ENCODE measurements around the gene KCNMB4.

Gene KCNMB4

GRCh38 chr12:70365648-70366518 is at the start of gene KCNMB4:
TSS of gene KCNMB4 (plus strand) at chr12:70366290. CDS start at chr12:70366735, 445 bp downstream.
- Histone ChIP-seq H3K27ac (peak within 1 kb of the TSS; percentile 52), H3K4me3 (ENCODE audit: low read depth, low read length) (peak within 1 kb of the TSS; percentile 88), H3K9me3 (ENCODE audit: severe bottlenecking) (no peaks in the 10 kb centered on the region), H3K27me3 (ENCODE audit: insufficient read depth, low read depth, severe bottlenecking) (no peaks in the 10 kb centered on the region), H3K36me3 (no peaks in the 10 kb centered on the region)
- peak; percentile 88 for DNase-seq
- no peak for TF ChIP-seq CTCF (IDR thresholded peaks at IDR 0.05; ENCODE audit: low read depth, low read length)

- Histone ChIP-seq H3K36me3 (peaks cover 3% of the 10 kb centered on the region; the same call in 1 of the 2 replicates), H3K27me3 (ENCODE audit: insufficient read depth, low read depth, severe bottlenecking) (no peaks in the 10 kb centered on the region), H3K27ac (no peak overlapping the region), H3K9me3 (ENCODE audit: severe bottlenecking) (no peaks in the 10 kb centered on the region), H3K4me3 (ENCODE audit: low read depth, low read length) (no peak overlapping the region)
- no peak for DNase-seq
- TF ChIP-seq CTCF (IDR thresholded peaks at IDR 0.05; ENCODE audit: low read depth, low read length), result no peak
These were observed 48.3 kb upstream of the KCNMB4 start for GRCh38 chr12:70317781-70318180.

GRCh38 chr12:70319605-70320004 is 46.5 kb upstream of the KCNMB4 start:
- peaks cover 11% of the 10 kb centered on the region for H3K36me3 ChIP-seq
- no peak overlapping the region for H3K27ac ChIP-seq
- no peaks in the 10 kb centered on the region for H3K27me3 ChIP-seq (ENCODE audit: insufficient read depth, low read depth, severe bottlenecking)
- H3K9me3 ChIP-seq (ENCODE audit: severe bottlenecking), result no peaks in the 10 kb centered on the region
- no peak for TF ChIP-seq CTCF (IDR thresholded peaks at IDR 0.05; ENCODE audit: low read depth, low read length)
- no peak for DNase-seq
- no peak overlapping the region for H3K4me3 ChIP-seq (ENCODE audit: low read depth, low read length)

- DNase-seq, result no peak
- no peaks in the 10 kb centered on the region for H3K27me3 ChIP-seq (ENCODE audit: insufficient read depth, low read depth, severe bottlenecking)
- H3K9me3 ChIP-seq (ENCODE audit: severe bottlenecking), result no peaks in the 10 kb centered on the region
- no peak overlapping the region for H3K27ac ChIP-seq
- H3K4me3 ChIP-seq (ENCODE audit: low read depth, low read length), result no peak overlapping the region
- TF ChIP-seq CTCF (IDR thresholded peaks at IDR 0.05; ENCODE audit: low read depth, low read length), result no peak
- H3K36me3 ChIP-seq, result peaks cover 12% of the 10 kb centered on the region
These were observed 44.9 kb upstream of the KCNMB4 start for GRCh38 chr12:70321191-70321590.

- no peak overlapping the region for H3K4me3 ChIP-seq (ENCODE audit: low read depth, low read length)
- no peak for TF ChIP-seq CTCF (IDR thresholded peaks at IDR 0.05; ENCODE audit: low read depth, low read length)
- no peak overlapping the region for H3K27ac ChIP-seq
- no peak for DNase-seq
- no peaks in the 10 kb centered on the region for H3K27me3 ChIP-seq (ENCODE audit: insufficient read depth, low read depth, severe bottlenecking)
- H3K9me3 ChIP-seq (ENCODE audit: severe bottlenecking), result no peaks in the 10 kb centered on the region
- peaks cover 10% of the 10 kb centered on the region for H3K36me3 ChIP-seq
These were observed 38.5 kb upstream of the KCNMB4 start for GRCh38 chr12:70327541-70327940.

Data from WERI-Rb-1 (cell line).